HG03460 (cell line): ENCODE measurements around the gene MTFMT.
"Not testable (repeated sequence)": the region's sequence is repeated elsewhere in the genome, so short reads cannot be mapped to it uniquely, and the experiment has no call there.

Experiments
- ATAC-seq: cut with Tn5 transposase; IDR thresholded peaks from one replicate; pipeline ENCODE4 v1.9.1; 2021; ENCODE audit not compliant: unreplicated experiment

The MTFMT gene

GRCh38 chr15:65040461-65040860 is 11.0 kb upstream of the MTFMT start:
- ATAC-seq = no peak

GRCh38 chr15:65038836-65039235 is 9.4 kb upstream of the MTFMT start:
- no peak for ATAC-seq

- ATAC-seq = no peak
Measured at GRCh38 chr15:65038428-65038827, 9.0 kb upstream of the MTFMT start.

- ATAC-seq = no peak
Measured at GRCh38 chr15:65037309-65037708, 7.9 kb upstream of the MTFMT start.

GRCh38 chr15:65034719-65035118 is 5.3 kb upstream of the MTFMT start:
- no peak for ATAC-seq

DNA sequence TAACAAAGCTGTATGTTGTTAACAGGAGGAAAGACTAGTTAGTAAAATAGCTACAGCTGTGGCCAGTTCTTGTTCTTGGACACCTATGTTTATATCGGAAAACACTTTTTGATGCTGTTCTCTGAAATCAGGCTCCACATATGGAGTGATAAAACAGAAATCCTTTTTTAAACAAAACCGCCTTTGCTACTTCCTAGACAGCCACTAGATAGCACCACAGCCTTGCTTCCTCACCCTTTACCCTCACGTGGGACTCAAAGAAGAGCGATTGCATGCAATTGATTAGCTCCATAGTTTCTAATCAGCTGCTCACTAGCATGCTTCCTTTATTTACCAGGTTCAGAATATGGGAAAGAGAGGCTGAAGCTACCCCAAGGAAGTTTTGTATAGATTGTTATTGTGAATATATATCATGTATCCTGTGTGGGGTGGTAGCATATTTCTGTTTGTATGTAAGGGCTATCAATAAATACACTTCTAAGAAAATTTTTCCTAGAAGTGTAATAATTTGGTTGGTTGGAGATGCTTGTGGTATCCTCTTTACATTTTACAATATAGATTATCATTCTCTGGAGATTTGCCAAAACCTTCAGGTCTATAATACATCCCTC is 4.3 kb upstream of the MTFMT start:
- no peak for ATAC-seq

GRCh38 chr15:65032801-65033537 is 3.5 kb upstream of the MTFMT start:
- ATAC-seq = peak; percentile 38

DNA sequence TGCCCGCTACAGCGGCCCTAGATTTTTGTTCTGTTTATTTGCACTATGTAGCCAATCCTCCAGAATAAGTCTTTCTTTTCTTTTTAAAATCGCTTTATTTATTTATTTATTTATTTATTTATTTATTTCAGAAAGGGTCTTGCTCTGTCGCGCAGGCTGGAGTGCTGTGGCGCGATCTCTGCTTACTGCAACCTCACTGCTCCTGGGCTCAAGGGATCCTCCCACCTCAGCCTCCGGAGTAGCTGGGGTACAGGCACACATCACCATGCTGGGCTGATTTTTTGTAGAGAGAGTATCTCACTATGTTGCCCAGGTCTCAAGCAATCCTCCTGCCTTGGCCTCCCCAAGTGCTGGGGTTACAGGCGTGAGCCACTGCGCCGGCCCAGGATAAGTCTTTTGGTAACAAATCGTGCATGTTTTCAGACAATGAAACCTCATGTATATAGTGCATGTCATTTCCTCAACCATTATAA is 333 bp upstream of the MTFMT start:
- no peak for ATAC-seq

- ATAC-seq = no peak
Measured at GRCh38 chr15:65028338-65028737, 1.1 kb downstream of the MTFMT start.

DNA sequence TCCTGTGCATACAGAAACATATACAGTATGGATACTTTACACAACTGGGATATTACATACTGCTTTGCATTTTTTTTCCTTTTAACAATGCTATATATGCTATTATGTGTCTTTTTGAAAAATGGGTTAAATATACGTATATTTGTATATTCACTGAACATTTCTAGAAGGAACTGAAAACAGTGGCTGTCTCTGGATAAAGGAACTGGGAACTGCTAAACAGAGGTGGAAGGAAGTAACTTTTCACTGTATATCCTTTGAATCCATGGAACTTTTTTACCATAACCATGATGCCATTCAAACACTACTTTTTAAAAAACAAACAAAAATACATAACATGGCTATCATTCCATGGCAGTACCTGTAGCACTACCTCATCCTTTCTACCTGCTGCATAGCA is 1.8 kb downstream of the MTFMT start:
- no peak for ATAC-seq

DNA sequence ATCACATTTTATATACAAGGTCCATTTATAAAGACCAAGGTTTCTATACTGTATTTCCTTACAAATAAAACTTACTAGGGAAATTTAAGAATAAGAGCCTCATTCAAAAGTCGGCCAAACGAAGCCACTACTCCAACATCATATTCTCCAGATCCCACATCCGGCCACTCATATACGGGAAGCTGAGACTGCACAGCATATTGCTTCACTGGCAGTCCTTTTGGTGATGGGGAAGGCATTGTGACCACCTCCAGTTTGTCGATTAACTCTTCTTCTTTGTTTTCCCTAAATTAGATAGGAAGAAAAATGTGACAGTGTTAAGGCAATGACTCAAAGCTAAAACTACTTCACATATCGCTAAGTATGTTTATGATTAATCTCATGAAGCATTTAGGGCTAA is 2.7 kb downstream of the MTFMT start:
- ATAC-seq = no peak

DNA sequence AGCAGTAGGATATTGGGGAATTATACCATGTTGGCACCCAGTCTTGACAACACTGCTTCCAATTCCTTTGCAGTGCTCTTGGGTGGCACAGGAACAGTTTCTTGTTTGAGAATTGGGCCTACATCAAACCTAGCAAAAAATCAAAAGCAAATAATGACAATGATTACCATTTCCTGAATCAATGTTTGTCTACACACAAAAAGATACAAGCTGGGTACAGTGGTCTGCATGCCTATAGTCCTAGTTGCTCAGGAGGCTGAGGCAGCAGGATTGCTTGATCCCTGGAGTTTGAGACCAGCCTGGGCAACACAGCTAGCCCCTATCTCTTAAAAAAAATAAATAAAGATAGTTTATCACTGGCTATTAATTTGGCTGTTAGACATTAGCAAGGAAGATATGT is 8.0 kb downstream of the MTFMT start:
- ATAC-seq = no peak

DNA sequence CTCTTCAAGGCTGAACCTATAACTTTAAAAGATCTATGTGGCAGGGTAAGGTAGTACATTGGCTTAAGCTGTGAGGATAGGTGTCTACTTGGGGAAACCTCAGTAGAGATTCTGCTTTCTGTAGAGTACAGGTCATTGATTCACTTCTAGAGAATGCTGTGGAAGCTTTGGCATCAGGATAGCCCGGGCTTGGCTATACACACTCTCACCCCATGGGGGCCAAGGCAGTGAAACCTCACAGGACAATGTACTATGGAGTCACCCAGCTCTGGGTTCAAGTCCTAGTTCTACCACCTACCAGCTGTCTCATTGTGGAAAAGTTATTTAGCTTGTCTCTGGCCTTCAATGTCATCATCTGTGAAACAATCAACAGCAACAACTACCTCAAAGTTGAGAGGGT is 9.0 kb downstream of the MTFMT start:
- ATAC-seq = no peak

- not testable (repeated sequence) for ATAC-seq
Measured at GRCh38 chr15:65011198-65011597, 18.2 kb downstream of the MTFMT start.

DNA sequence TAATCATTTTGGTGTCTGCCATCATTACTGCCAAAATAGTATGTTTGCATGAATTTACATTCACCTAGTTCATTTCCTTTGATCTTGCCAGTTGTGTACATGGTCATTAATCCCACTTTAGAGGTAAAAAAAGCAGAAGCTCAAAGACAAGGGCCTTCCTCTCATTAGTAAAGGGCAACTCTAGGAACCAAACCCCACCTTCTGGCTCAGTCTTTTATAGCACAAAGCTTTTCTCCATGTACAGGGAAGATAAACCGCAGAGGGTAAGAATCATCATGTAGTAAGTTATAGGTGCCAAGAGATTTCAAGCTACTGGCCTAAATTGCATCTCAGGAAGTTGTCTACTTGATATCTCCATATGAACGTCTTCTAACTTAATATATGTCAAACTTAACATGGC is 20.5 kb downstream of the MTFMT start:
- ATAC-seq = no peak

DNA sequence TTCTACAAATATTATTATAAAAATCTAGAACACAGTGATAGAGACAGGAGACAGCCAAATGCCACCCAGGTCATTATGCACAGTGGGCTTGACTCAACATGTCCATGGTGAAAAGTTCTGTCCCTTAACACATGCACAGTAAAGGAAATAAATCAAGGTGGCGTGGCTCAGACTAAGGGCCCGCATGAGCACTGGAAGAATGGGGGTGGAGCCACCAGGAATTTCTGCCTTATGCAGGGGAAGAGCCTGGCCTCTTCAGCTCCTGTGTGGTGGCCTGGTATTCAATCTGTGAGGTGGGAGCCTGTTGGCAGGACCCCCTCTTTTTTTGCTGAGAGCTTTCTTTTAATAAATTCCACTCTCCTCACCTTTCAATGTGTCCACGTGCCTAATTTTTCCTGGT is 22.6 kb downstream of the MTFMT start:
- ATAC-seq = no peak

DNA sequence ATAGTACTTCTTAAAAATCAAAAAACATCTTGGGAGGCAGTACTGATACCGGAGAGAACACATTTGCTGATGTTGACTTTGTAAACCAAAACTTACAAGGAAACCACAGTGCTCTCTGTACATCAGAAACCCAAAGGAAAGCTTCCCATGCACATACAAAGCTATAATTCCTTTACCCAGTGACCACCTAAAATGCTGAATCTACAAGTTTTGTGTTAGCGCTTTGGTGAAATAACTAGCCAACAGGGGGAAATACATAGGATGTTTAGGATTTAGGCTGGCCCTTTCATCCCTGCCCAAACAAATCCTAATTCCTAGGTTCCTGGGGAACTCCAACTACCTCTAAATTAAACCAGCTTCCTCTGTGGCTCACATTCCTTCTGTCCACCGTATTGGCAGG is 24.4 kb downstream of the MTFMT start:
- ATAC-seq = no peak

GRCh38 chr15:64997745-64998375 is 31.6 kb downstream of the MTFMT start:
- ATAC-seq = no peak

GRCh38 chr15:64997066-64997465 is 32.4 kb downstream of the MTFMT start:
- no peak for ATAC-seq

DNA sequence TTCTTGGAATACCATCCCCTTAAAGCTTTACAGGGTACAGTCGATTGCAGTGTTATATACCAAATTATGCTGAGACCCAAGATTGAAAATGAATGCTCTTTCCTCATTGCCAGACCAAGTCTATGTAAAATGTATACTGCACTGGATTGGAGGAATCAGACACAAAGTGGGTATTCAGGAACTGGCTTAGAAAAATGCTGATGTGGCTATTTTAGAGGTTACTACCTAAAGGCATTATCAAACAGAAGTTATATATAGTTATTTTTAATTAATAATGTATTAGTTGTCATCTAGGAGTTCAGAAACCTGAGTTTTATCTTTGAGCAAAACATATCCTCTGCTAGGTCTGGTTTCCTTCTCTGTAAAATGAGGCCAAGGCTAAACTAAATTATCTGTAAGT is 36.1 kb downstream of the MTFMT start:
- ATAC-seq = no peak

DNA sequence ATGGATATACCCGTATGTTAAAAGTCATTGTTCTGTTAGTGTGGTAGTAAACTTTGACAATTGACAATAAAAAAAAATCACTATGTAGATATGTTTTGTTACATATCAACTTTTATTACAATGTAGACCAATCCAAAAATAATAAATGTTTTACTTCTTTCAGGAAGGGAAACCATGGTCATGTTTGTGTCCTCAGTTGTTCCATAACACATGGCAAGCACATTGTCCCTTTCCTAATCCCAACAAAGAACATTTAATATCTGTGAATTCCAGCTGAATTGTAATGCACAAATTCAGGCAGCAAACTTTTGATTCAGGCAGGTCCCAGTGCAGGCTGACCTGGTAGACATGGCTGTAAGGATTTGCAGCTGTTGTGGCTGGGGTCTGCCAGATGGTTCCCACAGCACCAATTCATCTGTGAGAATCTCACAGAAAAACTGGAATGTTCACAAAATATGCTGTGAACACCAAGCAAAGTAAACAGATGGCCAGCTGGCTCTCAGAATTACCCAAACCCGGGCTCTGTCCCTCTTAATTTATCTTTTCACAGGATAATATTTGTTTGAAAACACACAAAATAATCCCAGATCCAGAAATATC is 37.8 kb downstream of the MTFMT start:
- no peak for ATAC-seq

DNA sequence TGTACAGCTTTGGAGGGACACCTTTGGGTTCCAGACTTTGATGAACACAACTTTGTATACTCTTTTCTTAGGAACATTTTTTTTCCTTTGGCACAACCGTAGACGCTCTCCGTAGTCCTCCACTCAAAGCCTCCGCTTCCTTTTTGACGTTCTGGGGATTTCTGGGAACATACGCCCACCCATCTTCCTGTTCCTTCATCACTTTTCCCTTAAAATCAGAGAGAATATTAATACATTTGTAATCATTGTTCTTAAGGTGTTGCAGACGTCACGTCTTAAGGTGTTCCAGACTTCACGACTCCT is 39.3 kb downstream of the MTFMT start:
- no peak for ATAC-seq
